Measurements from ENCODE around the gene SRXN1.

GRCh38 chr20:653590-654416 is 803 bp upstream of the SRXN1 start:
- no peak for TF ChIP-seq CTCF (IDR thresholded peaks at IDR 0.05 in 4 of 5, conservative IDR thresholded peaks at IDR 0.05 in 1 of 5)
- no peak for TF ChIP-seq POLR2A (IDR thresholded peaks at IDR 0.05)
